GM18951 (cell line): ENCODE results near the gene CSNK2A1.

ENCODE experiments used
- POLR2A ChIP-seq: IDR thresholded peaks from 4 replicates; pipeline ENCODE4 v1.6.1; 2011; ENCODE audit warnings: mild to moderate bottlenecking; ENCODE audit not compliant: insufficient read length, insufficient read depth; ENCODE audit errors: extremely low read depth
- in situ Hi-C: fragments of 300-500 bp; cut with MboI; formaldehyde crosslinking; loops from one replicate; pipeline ENCODE4 v1.12.0; 2022; ENCODE audit warnings: low sequenced_read_pairs, mixed read lengths, inconsistent platforms; ENCODE audit not compliant: unreplicated experiment

The CSNK2A1 gene

GRCh38 chr20:574297-574942 lies 30.8 kb upstream of the CSNK2A1 start:
- TF ChIP-seq POLR2A, result no peak
- in situ Hi-C loops, result no loop called here

- TF ChIP-seq POLR2A, result no peak
- in situ Hi-C loops, result no loop called here
Measured at GRCh38 chr20:573414-574296, 30.1 kb upstream of the CSNK2A1 start.

DNA sequence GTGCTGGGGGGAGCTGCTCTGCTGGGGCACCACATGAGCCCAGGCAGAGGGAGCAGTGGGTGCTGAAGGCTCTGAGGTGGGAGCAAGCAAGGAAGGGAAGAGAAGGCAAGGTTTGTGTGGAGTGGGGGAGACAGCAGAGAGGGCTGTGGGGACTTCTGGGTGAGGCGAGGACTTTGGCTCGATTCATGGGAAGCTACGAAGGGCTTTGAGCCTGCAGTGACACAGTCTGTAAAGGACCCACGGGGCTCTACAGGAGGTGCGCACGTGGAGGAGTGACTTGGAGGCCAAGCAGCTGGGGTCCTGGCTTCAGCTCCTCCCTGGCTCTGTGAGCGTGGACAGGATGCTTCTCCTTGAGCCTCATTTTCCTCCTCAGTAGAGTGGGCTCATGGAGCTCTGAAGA lies 29.1 kb upstream of the CSNK2A1 start:
- in situ Hi-C loops, result no loop called here
- TF ChIP-seq POLR2A, result no peak

- in situ Hi-C loops, result no loop called here
Measured at GRCh38 chr20:571754-572441, 28.3 kb upstream of the CSNK2A1 start.

DNA sequence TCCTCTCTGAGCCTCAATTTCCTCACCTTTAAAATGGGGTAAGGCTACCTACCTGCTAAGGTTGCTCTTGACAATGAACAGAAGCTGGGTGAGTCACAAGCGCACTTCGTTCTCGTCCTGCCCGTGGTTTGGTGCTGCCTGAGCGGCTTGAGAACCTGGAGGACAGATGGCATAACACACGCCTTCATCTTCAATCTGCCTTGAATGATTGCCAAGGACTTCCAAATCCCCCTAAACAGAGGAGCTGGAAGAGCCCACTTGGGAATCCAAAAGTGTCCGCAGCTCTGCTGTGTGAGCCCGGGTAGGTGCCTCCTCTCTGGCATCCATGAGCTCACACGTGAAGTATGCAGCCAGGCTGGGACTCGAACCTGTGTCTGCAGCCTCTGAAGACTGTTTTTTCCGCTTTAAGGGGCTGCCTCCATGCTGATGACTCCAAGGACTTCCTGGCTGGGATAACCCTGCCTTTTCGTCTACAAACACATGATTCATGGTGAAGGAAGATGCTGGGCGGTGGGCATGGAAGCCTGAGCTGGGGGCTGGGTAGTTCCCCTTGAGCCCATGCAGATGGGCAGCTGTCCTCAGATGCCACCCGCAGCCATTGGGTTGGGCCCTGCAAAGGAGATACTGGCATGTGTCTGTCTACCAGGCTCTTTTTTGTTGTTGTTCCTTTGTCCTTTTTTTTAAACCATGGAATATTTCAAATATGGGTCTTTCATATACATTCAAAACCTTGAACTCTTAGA lies 25.3 kb upstream of the CSNK2A1 start:
- in situ Hi-C loops, result no loop called here
- TF ChIP-seq POLR2A, result no peak

More at GRCh38 chr20:571754-572441, 28.3 kb upstream of the CSNK2A1 start:
- no peak for TF ChIP-seq POLR2A

DNA sequence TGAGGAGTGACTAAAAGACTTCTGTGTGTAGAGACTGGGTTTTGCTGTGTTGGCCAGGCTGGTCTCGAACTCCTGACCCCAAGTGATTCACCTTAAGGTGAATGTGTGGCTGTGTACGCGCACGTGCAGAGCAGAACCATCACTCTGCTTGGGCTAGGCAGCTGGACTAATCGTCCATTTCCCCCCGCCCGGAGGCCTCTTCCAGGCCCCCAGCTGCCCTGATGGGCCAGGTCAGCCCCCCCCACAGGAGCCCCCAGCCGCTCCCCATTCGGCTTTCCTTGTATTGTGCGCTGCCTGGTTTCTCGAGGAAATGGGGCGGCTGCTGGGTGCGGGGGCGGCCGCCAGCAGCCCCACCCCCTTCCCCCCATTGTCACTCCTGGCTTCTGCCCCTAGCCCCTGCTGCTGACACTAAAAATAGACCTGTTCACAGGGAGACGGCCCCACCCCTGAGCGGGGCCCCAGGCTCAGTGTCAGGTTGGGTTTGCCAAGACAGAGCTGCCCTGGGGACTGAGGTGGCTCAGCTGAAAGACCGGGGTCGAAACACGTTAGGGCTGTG lies 24.6 kb upstream of the CSNK2A1 start:
- in situ Hi-C loops, result no loop called here
- TF ChIP-seq POLR2A, result no peak

GRCh38 chr20:564192-564591 lies 20.6 kb upstream of the CSNK2A1 start:
- TF ChIP-seq POLR2A, result no peak
- in situ Hi-C loops, result loop anchor here (5.0 kb wide), 1 partner anchor 88 kb away; the partner anchor contains the start of gene SRXN1

DNA sequence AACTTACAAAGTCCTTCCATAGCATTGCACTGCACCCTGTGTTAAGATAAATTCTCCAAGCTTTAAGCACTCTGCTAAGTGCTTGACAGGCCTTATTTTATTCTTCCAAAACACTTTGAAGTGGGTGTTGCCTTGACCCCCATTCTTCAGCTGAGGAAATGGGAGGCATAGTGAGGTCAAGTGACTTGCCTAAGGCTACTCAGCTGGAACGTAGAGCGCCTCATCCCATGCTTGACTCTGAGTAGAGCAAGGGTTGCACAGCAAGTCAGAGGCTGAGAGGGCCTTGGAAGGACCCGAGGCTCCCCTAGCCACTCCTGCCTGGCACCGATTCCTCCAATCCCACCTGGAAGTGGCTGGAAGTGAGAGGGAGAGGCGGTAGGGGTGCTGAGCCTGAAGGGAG lies 19.6 kb upstream of the CSNK2A1 start:
- in situ Hi-C loops, result loop anchor here (5.0 kb wide), 1 partner anchor 89 kb away; the partner anchor contains the start of gene SRXN1
- no peak for TF ChIP-seq POLR2A

DNA sequence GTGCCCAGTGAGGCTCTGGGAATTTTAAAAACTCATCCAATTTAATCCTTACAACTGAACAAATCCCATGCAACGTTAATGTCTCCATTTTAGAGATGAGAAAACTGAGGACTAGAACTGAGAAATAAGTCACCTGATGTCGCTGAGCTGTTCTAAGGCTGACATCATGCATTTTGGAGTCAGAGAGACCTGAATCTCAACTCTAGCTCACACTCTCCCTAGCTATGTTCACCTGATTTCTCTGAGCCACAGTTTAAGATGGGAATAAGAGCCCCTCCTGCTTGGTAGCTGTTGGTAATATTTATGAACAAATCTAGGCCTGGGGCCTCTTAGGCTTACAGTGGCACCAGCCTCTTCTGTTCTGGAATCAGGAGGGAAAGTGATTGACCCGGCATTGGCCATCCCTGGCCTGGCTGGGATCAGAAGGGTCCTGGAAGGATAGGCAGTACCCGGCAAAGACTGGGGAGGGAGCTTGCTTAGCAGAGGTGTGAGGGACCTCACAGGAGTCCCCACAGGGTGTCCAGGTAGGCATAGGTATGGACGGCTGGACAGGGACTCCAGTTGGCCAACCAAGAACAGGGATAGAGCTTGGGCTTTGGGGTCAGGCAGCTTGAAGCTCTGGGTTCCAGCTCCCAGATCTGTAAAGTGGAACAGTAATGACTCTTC lies 18.8 kb upstream of the CSNK2A1 start:
- in situ Hi-C loops, result loop anchor here (5.0 kb wide), 1 partner anchor 90 kb away; the partner anchor contains the start of gene SRXN1
- TF ChIP-seq POLR2A, result no peak

GRCh38 chr20:561437-562231 lies 18.0 kb upstream of the CSNK2A1 start:
- in situ Hi-C loops, result loop anchor here (5.0 kb wide), 1 partner anchor 91 kb away; the partner anchor contains the start of gene SRXN1
- TF ChIP-seq POLR2A, result no peak

GRCh38 chr20:560680-561079 lies 17.1 kb upstream of the CSNK2A1 start:
- TF ChIP-seq POLR2A, result no peak
- in situ Hi-C loops, result loop anchor here (5.0 kb wide), 1 partner anchor 92 kb away; the partner anchor contains the start of gene SRXN1
